Hepatocyte (in vitro differentiated cells): Measurements from ENCODE around the gene DDX54. TPM values are rescaled to one million over a fixed set of nuclear protein-coding genes. Genes with fewer than 3 reads are reported as not detected.

Source experiments
- DNase-seq: peaks from one replicate; pipeline ENCODE4 v3.0.0-alpha.2; 2016; ENCODE audit warnings: low spot score
- H2AFZ ChIP-seq: fragments of 200-600 bp; sonication (generic); 2 replicates; pipeline ENCODE4 v1.6.0; 2016; ENCODE audit warnings: antibody characterized with exemption, mild to moderate bottlenecking
- H3K27ac ChIP-seq: fragments of 200-600 bp; sonication (generic); 2 replicates; pipeline ENCODE4 v1.5.1; 2016; ENCODE audit warnings: mild to moderate bottlenecking
- H3K27me3 ChIP-seq: fragments of 200-600 bp; sonication (generic); 2 replicates; pipeline ENCODE4 v1.6.1; 2016
- H3K36me3 ChIP-seq: fragments of 200-600 bp; sonication (generic); replicated peaks from 2 replicates; pipeline ENCODE4 v1.5.1; 2016; ENCODE audit warnings: low read depth; ENCODE audit not compliant: insufficient read depth
- H3K4me1 ChIP-seq: fragments of 200-600 bp; sonication (generic); 2 replicates; pipeline ENCODE4 v1.5.1; 2016; ENCODE audit warnings: mild to moderate bottlenecking, moderate library complexity; ENCODE audit not compliant: insufficient read depth
- H3K4me2 ChIP-seq: fragments of 200-600 bp; sonication (generic); 2 replicates; pipeline ENCODE4 v1.6.0; 2016
- H3K4me3 ChIP-seq: fragments of 200-600 bp; sonication (generic); 2 replicates; pipeline ENCODE4 v1.5.1; 2016; ENCODE audit warnings: mild to moderate bottlenecking
- H3K79me2 ChIP-seq: fragments of 200-600 bp; sonication (generic); 2 replicates; pipeline ENCODE4 v1.6.0; 2017; ENCODE audit warnings: mild to moderate bottlenecking
- H3K9me2 ChIP-seq: fragments of 200-600 bp; sonication (generic); replicated peaks from 2 replicates; pipeline ENCODE4 v1.6.0; 2017; ENCODE audit warnings: mild to moderate bottlenecking; ENCODE audit not compliant: insufficient read depth
- H3K9me3 ChIP-seq: fragments of 200-600 bp; sonication (generic); 2 replicates; pipeline ENCODE4 v1.5.1; 2016; ENCODE audit warnings: low read depth, mild to moderate bottlenecking
- H4K20me1 ChIP-seq: fragments of 200-600 bp; sonication (generic); 2 replicates; pipeline ENCODE4 v1.6.0; 2016; ENCODE audit warnings: mild to moderate bottlenecking; ENCODE audit not compliant: insufficient read depth, poor library complexity, severe bottlenecking
- EZH2 ChIP-seq: fragments of 200-600 bp; sonication (generic); IDR thresholded peaks from 2 replicates; pipeline ENCODE4 v1.6.1; 2016; ENCODE audit warnings: antibody characterized with exemption, mild to moderate bottlenecking, borderline replicate concordance
- EZH2phosphoT487 ChIP-seq: fragments of 200-600 bp; sonication (generic); IDR thresholded peaks from one replicate; pipeline ENCODE4 v1.6.1; 2018; ENCODE audit warnings: antibody characterized with exemption, mild to moderate bottlenecking, low read depth, moderate library complexity; ENCODE audit not compliant: unreplicated experiment, severe bottlenecking
- WGBS: methylation state at CpG from one replicate; pipeline ENCODE4 v1.1.6; 2016; ENCODE audit warnings: low lambda C conversion rate; ENCODE audit errors: missing lambda C conversion rate; 5-methylcytosine and 5-hydroxymethylcytosine counted together
- polyA plus RNA-seq: library from polyadenylated mRNA; unstranded; fragments of >200 nt; fragmentation: Nextera tagmentation; extraction: Ambion mirVana; gene quantifications from 2 replicates; pipeline ENCODE4 v1.2.1, GENCODE V29; 2016
- total RNA-seq: library from RNA; depleted of rRNA; stranded (reverse); fragments of >200 nt; gene quantifications from 2 replicates; pipeline ENCODE4 v1.2.3, GENCODE V29; 2014
- TF ChIP-seq, protein P1 (sequence below): fragments of 200-600 bp; sonication (generic); IDR thresholded peaks from 2 replicates; pipeline ENCODE4 v1.5.1; 2016; ENCODE audit warnings: antibody characterized with exemption, mild to moderate bottlenecking; ENCODE audit not compliant: poor library complexity

Gene DDX54
- total and polyA plus RNA-seq, 2 experiments from 2014 or later = 37.8 to 52.6 TPM

DNA sequence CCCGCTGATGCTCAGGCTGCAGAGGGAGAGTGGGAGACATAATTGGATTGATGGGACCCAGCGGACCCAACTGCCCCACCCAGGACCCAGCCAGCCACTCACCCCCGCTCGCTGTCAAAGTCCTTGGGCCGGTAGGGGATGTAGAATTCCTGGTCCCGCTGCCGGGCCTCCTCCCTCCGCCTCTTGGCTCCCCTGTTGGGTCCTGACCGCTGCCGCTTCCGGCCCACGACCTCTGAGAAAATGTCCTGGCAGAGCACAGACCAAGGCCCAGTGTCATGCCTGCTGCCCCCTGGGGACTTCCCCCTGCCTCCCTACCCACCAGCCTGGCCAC, 22.3 kb downstream of the DDX54 start:
- no peaks in the 10 kb centered on the region for H3K27me3 ChIP-seq
- H4K20me1 ChIP-seq = no peaks in the 10 kb centered on the region
- no peak overlapping the region for H2AFZ ChIP-seq
- TF ChIP-seq EZH2 = no peak
- TF ChIP-seq EZH2phosphoT487 = no peak
- TF ChIP-seq, protein P1, sequence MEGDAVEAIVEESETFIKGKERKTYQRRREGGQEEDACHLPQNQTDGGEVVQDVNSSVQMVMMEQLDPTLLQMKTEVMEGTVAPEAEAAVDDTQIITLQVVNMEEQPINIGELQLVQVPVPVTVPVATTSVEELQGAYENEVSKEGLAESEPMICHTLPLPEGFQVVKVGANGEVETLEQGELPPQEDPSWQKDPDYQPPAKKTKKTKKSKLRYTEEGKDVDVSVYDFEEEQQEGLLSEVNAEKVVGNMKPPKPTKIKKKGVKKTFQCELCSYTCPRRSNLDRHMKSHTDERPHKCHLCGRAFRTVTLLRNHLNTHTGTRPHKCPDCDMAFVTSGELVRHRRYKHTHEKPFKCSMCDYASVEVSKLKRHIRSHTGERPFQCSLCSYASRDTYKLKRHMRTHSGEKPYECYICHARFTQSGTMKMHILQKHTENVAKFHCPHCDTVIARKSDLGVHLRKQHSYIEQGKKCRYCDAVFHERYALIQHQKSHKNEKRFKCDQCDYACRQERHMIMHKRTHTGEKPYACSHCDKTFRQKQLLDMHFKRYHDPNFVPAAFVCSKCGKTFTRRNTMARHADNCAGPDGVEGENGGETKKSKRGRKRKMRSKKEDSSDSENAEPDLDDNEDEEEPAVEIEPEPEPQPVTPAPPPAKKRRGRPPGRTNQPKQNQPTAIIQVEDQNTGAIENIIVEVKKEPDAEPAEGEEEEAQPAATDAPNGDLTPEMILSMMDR = no peak
- no peak overlapping the region for H3K4me3 ChIP-seq
- H3K79me2 ChIP-seq = no peaks in the 10 kb centered on the region
- 97% methylated on average over 12 of the region's 12 CpGs for WGBS
- H3K9me2 ChIP-seq = no peaks in the 10 kb centered on the region
- H3K9me3 ChIP-seq = no peaks in the 10 kb centered on the region
- H3K36me3 ChIP-seq = no peaks in the 10 kb centered on the region
- no peak for DNase-seq
- no peaks in the 10 kb centered on the region for H3K4me1 ChIP-seq
- no peak overlapping the region for H3K27ac ChIP-seq
- no peak overlapping the region for H3K4me2 ChIP-seq

DNA sequence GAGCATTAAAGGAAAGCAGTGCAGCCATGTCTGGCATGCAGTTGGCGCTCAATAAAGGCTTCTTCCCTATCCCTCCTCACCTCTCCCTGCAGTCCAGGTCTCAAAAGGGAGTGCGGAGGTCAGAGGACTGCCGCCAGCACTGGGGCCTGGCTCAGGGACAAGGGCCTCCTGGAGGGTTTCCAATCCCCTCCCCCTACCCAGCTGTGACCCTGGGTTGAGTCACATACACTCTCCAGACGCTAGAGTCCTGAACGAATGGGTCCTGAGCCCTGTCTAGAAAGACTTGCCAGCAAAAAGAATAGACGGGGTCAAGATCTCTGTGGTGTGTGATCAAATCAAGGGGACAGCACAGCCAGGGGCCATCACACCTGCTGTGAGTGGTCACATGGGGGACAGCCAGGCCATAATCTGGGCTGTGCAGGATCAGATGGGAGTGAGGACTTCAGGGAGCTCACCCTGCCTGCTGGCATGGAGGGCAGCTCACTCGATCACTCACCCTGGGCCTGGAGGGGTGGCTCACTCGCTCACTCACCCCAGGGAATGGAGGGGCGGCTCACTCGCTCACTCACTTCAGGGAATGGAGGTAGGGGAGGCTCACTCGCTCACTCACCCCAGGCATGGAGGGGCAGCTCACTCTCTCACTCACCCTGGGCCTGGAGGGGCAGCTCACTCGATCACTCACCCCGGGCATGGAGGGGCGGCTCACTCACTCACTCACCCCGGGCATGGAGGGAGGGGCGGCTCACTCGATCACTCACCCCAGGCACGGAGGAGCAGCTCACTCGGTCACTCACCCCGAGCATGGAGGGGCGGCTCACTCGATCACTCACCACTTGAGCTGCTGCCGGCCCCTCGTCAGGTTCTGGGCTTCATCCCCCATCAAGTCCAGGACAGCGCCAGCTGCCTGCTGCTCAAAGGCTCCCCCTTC, 22.9 kb downstream of the DDX54 start:
- H3K9me2 ChIP-seq = no peaks in the 10 kb centered on the region
- H3K9me3 ChIP-seq = no peaks in the 10 kb centered on the region
- no peak overlapping the region for H2AFZ ChIP-seq
- H3K4me3 ChIP-seq = no peak overlapping the region
- H3K36me3 ChIP-seq = no peaks in the 10 kb centered on the region
- no peak overlapping the region for H3K27ac ChIP-seq
- no peaks in the 10 kb centered on the region for H3K4me1 ChIP-seq
- no peak for TF ChIP-seq EZH2
- TF ChIP-seq EZH2phosphoT487 = no peak
- no peaks in the 10 kb centered on the region for H4K20me1 ChIP-seq
- H3K27me3 ChIP-seq = no peaks in the 10 kb centered on the region
- 87% methylated on average over 19 of the region's 25 CpGs for WGBS
- DNase-seq = no peak
- no peaks in the 10 kb centered on the region for H3K79me2 ChIP-seq
- H3K4me2 ChIP-seq = no peak overlapping the region

DNA sequence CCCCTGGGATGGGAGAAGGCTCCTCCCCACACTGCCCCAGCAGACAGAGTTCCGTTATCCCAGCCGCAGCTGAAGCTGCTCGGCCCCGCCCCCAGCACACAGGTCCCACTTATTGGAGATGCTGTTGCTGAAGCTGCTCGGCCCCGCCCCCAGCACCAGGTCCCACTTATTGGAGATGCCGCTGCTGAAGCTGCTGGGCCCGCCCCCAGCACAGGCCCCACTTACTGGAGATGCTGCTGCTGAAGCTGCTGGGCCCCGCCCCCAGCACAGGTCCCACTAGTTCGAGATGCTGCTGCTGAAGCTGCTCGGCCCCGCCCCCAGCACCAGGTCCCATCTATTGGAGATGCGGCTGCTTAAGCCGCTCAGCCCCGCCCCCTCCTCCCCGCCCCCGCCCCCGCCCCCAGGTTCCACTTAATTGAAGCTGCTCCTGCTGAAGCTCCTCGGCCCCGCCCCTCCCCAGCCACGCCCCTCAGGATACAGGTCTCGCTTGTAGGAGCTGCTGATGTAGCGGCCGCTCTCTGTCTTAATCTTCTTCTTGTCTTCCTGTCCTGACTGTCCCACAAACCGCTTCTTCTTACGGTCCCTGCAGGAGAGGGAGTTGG, 23.8 kb downstream of the DDX54 start:
- Histone ChIP-seq H3K9me2 (no peaks in the 10 kb centered on the region), H4K20me1 (no peaks in the 10 kb centered on the region), H3K4me3 (no peak overlapping the region), H3K27me3 (peaks cover 1% of the 10 kb centered on the region), H3K27ac (no peak overlapping the region), H3K36me3 (no peaks in the 10 kb centered on the region), H2AFZ (no peak overlapping the region), H3K79me2 (no peaks in the 10 kb centered on the region), H3K4me1 (no peaks in the 10 kb centered on the region), H3K4me2 (no peak overlapping the region), H3K9me3 (no peaks in the 10 kb centered on the region)
- TF ChIP-seq EZH2phosphoT487 (no peak), EZH2 (no peak)
- TF ChIP-seq, protein P1 = no peak
- no peak for DNase-seq
- 52% methylated on average over 21 of the region's 26 CpGs for WGBS

DNA sequence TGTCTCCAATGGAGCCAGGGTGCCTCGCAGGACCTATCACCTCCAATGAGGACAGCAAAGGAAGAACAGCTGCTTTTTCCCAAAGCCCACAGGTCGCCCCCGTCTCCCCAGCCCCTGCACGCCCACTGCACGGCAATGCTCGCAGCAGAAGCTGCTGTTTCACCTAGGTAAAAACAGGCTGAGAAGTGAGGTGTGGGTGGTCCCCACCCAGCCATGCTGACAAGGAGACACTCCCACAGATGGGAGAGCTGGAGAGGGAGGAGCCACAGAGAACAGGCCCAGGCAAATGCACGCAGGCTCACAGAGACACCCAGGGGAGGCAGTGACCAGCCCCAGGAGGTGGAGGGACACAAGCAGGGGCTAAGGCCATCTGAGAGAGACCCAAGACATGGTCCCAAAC, 25.3 kb downstream of the DDX54 start:
- H3K9me3 ChIP-seq = no peaks in the 10 kb centered on the region
- no peaks in the 10 kb centered on the region for H3K36me3 ChIP-seq
- H3K4me2 ChIP-seq = no peak overlapping the region
- no peak for DNase-seq
- H3K4me3 ChIP-seq = no peak overlapping the region
- H2AFZ ChIP-seq = no peak overlapping the region
- TF ChIP-seq EZH2 = no peak
- no peak for TF ChIP-seq EZH2phosphoT487
- no peak overlapping the region for H3K27ac ChIP-seq
- no peaks in the 10 kb centered on the region for H3K4me1 ChIP-seq
- no peaks in the 10 kb centered on the region for H3K9me2 ChIP-seq
- no peaks in the 10 kb centered on the region for H3K79me2 ChIP-seq
- WGBS = 91% methylated on average over 7 of the region's 7 CpGs
- H3K27me3 ChIP-seq = peaks cover 16% of the 10 kb centered on the region
- H4K20me1 ChIP-seq = no peaks in the 10 kb centered on the region
